NT2/D1 (cell line): Measurements from ENCODE around the gene USP11.

ENCODE experiments used
- SUZ12 ChIP-seq: IDR thresholded peaks from 2 replicates; pipeline ENCODE4 v1.6.1; 2011; ENCODE audit not compliant: insufficient read length, insufficient read depth; ENCODE audit errors: extremely low read depth
- YY1 ChIP-seq: IDR thresholded peaks from 2 replicates; pipeline ENCODE4 v1.6.1; 2011; ENCODE audit not compliant: insufficient read length, insufficient read depth
- ZNF274 ChIP-seq: IDR thresholded peaks from 2 replicates; pipeline ENCODE4 v1.6.1; 2011; ENCODE audit warnings: mild to moderate bottlenecking, low read depth, low read length

DNA sequence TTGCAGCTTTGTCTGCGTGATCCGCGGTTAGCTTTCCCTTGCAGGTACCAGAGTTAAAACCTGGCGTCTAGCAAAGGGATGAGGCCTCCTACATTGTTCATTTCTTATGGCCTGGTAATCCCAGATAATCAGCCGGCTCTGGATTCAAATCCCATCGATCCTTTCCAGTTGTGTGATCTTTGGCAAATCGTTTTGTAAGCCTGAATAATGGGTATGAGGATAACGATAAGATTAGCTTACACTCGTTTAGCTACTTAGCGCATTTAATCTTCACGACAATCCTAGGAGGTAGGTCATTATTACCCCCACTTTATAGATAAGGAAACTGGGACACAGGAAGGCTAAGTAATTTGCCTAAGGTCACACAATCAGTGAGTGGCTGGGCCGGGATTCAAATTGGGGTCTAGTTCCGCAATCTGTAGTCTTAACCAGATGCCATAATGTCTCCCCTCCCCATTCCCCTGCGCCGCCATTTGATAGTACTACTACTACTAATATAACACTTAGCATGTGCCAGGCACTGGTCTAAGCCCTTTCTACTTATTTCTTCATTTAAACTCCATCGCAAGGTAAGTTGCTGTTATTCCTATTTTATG is 40.9 kb upstream of the USP11 start:
- no peak for TF ChIP-seq SUZ12
- TF ChIP-seq YY1 = no peak
- TF ChIP-seq ZNF274 = no peak
